A549 treated with CpdA at 1 μM for 4 hours (cell line): Measurements from ENCODE around the gene OR10D3. TPM values are rescaled to one million over a fixed set of nuclear protein-coding genes. Genes with fewer than 3 reads are reported as not detected.

Experiments
- total RNA-seq: library from RNA; stranded (reverse); fragments of 200-300 nt; extraction: Qiagen RNA extraction; gene quantifications from 5 replicates; pipeline ENCODE4 v1.2.3, GENCODE V29; 2022; ENCODE audit warnings: low read depth

The OR10D3 gene
- not detected in 5 replicates for total RNA-seq

GRCh38 chr11:124183068-124183467 is at the start of gene OR10D3:
Gene OR10D3, plus strand, starts transcription at chr11:124183345. Its CDS starts 1,925 bp downstream, at chr11:124185270.

Other genes starting within 250 kb of the OR10D3 start
- gene OR4D5, start 243.7 kb upstream of the OR10D3 start, total RNA-seq, result not detected in 5 replicates
- gene OR6T1, start 239.5 kb upstream of the OR10D3 start, total RNA-seq, result not detected in 5 replicates
- not detected in 5 replicates for gene OR10S1, start 205.6 kb upstream of the OR10D3 start, total RNA-seq
- not detected in 5 replicates for gene OR10G6, start 188.2 kb upstream of the OR10D3 start, total RNA-seq
- not detected in 5 replicates for gene OR10G4, start 170.3 kb upstream of the OR10D3 start, total RNA-seq
- not detected in 5 replicates for gene OR10G9, start 160.3 kb upstream of the OR10D3 start, total RNA-seq
- not detected in 5 replicates for gene OR10G8, start 156.5 kb upstream of the OR10D3 start, total RNA-seq
- not detected in 5 replicates for gene OR10G7, start 142.0 kb upstream of the OR10D3 start, total RNA-seq
- gene VWA5A, start 67.9 kb upstream of the OR10D3 start, total RNA-seq, result 0.22 to 0.37 TPM (median 0.30 TPM) in 5 replicates
- gene OR8G1, start 57.8 kb downstream of the OR10D3 start, total RNA-seq, result not detected in 5 replicates
- gene OR8G5, start 73.0 kb downstream of the OR10D3 start, total RNA-seq, result not detected in 5 replicates
- not detected in 5 replicates for gene OR8D1, start 130.6 kb downstream of the OR10D3 start, total RNA-seq
- not detected in 5 replicates for gene OR8D2, start 136.9 kb downstream of the OR10D3 start, total RNA-seq
- gene OR8B2, start 201.2 kb downstream of the OR10D3 start, total RNA-seq, result not detected in 5 replicates
- gene OR8B3, start 215.7 kb downstream of the OR10D3 start, total RNA-seq, result not detected in 5 replicates
- not detected in 5 replicates for gene OR8B4, start 241.5 kb downstream of the OR10D3 start, total RNA-seq